GM18861 (cell line): ENCODE measurements around the gene GSAP.
A peak's percentile ranks its signal among the peaks of the same experiment; 100 is the strongest.
"Not testable (repeated sequence)": the region's sequence is repeated elsewhere in the genome, so short reads cannot be mapped to it uniquely, and the experiment has no call there.

ENCODE experiments used
- ATAC-seq: cut with Tn5 transposase; IDR thresholded peaks from one replicate; pipeline ENCODE4 v1.9.1; 2021; ENCODE audit not compliant: unreplicated experiment

The GSAP gene

GRCh38 chr7:77367976-77368375 lies 48.2 kb downstream of the GSAP start:
- ATAC-seq: no peak

- no peak for ATAC-seq
These were observed 53.2 kb downstream of the GSAP start for GRCh38 chr7:77362905-77363304.

- no peak for ATAC-seq
These were observed 55.2 kb downstream of the GSAP start for GRCh38 chr7:77360969-77361368.

GRCh38 chr7:77360104-77360503 lies 56.0 kb downstream of the GSAP start:
- ATAC-seq: no peak

GRCh38 chr7:77359599-77359998 lies 56.5 kb downstream of the GSAP start:
- ATAC-seq: no peak

- no peak for ATAC-seq
These were observed 61.2 kb downstream of the GSAP start for GRCh38 chr7:77354914-77355313.

- ATAC-seq: no peak
These were observed 61.7 kb downstream of the GSAP start for GRCh38 chr7:77354484-77354883.

- ATAC-seq: no peak
These were observed 62.2 kb downstream of the GSAP start for GRCh38 chr7:77353911-77354310.

GRCh38 chr7:77353407-77353721 lies 62.8 kb downstream of the GSAP start:
- ATAC-seq: no peak

- no peak for ATAC-seq
These were observed 63.3 kb downstream of the GSAP start for GRCh38 chr7:77352665-77353406.

- ATAC-seq: peak; percentile 81
These were observed 64.6 kb downstream of the GSAP start for GRCh38 chr7:77351539-77352004.

GRCh38 chr7:77349141-77349540 lies 67.0 kb downstream of the GSAP start:
- no peak for ATAC-seq

GRCh38 chr7:77348371-77348813 lies 67.8 kb downstream of the GSAP start:
- no peak for ATAC-seq

GRCh38 chr7:77346441-77346840 lies 69.7 kb downstream of the GSAP start:
- no peak for ATAC-seq

GRCh38 chr7:77345426-77345825 lies 70.7 kb downstream of the GSAP start:
- ATAC-seq: not testable (repeated sequence)

GRCh38 chr7:77339726-77340125 lies 76.4 kb downstream of the GSAP start:
- ATAC-seq: no peak

GRCh38 chr7:77338883-77339629 lies 77.1 kb downstream of the GSAP start:
- ATAC-seq: no peak

- ATAC-seq: no peak
These were observed 77.9 kb downstream of the GSAP start for GRCh38 chr7:77338260-77338659.

GRCh38 chr7:77337456-77337990 lies 78.6 kb downstream of the GSAP start:
- ATAC-seq: no peak

GRCh38 chr7:77335581-77335980 lies 80.6 kb downstream of the GSAP start:
- no peak for ATAC-seq

GRCh38 chr7:77334039-77334438 lies 82.1 kb downstream of the GSAP start:
- ATAC-seq: not testable (repeated sequence)
